WTC11 (cell line): ENCODE measurements around the gene PCNA.

Source experiments
- CREB1 ChIP-seq: sonication (generic); formaldehyde crosslinking; IDR thresholded peaks from 2 replicates; pipeline ENCODE4 v1.8.0; 2023; ENCODE audit warnings: mild to moderate bottlenecking, missing genetic modification reagents
- FOXJ3 ChIP-seq: sonication (generic); formaldehyde crosslinking; IDR thresholded peaks from 2 replicates; pipeline ENCODE4 v1.9.0; 2021; ENCODE audit warnings: missing genetic modification reagents, mild to moderate bottlenecking, borderline replicate concordance
- JUN ChIP-seq: sonication (generic); formaldehyde crosslinking; IDR thresholded peaks from 2 replicates; pipeline ENCODE4 v1.8.0; 2023; ENCODE audit warnings: mild to moderate bottlenecking, missing genetic modification reagents
- NFE2L1 ChIP-seq: sonication (generic); formaldehyde crosslinking; IDR thresholded peaks from 2 replicates; pipeline ENCODE4 v1.8.1; 2023; ENCODE audit warnings: missing genetic modification reagents
- NR2C2 ChIP-seq: sonication (generic); formaldehyde crosslinking; IDR thresholded peaks from 2 replicates; pipeline ENCODE4 v1.8.0; 2022; ENCODE audit warnings: mild to moderate bottlenecking, missing genetic modification reagents
- ZNF263 ChIP-seq: sonication (generic); formaldehyde crosslinking; IDR thresholded peaks from 2 replicates; pipeline ENCODE4 v1.8.1; 2022; ENCODE audit warnings: low read depth, mild to moderate bottlenecking, moderate library complexity, missing genetic modification reagents
- TF ChIP-seq, protein P1 (sequence below): sonication (generic); formaldehyde crosslinking; IDR thresholded peaks from 2 replicates; pipeline ENCODE4 v1.8.0; 2022; ENCODE audit warnings: mild to moderate bottlenecking, missing genetic modification reagents
- TF ChIP-seq, protein P2 (sequence below): sonication (generic); formaldehyde crosslinking; IDR thresholded peaks from 2 replicates; pipeline ENCODE4 v1.8.0; 2022; ENCODE audit warnings: missing genetic modification reagents
- TF ChIP-seq, protein P3 (sequence below): sonication (generic); formaldehyde crosslinking; IDR thresholded peaks from 2 replicates; pipeline ENCODE4 v1.8.1; 2023; ENCODE audit warnings: mild to moderate bottlenecking, missing genetic modification reagents, borderline replicate concordance
- TF ChIP-seq, protein P4 (sequence below): fragments of 200-600 bp; IDR thresholded peaks from 2 replicates; pipeline ENCODE4 v1.8.0; 2022; ENCODE audit warnings: antibody characterized with exemption

DNA sequence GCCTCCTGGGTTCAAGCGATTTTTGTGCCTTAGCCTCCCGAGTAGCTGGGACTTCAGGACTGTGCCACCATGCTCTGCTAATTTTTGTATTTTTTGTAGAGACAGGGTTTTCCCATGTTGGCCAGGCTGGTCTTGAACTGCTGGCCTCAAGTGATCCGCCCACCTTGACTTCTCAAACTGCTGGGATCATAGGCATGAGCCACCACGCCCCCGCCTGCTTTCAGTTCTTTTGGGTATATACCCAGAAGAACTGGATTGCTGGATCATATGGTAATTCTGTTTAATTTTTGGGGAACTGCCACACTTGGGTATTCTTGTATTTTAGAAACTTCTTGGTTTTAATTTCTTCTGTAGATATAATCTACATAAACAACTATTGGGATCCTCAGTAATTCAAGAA, 24.1 kb upstream of the PCNA start:
- no peak for TF ChIP-seq NFE2L1 (CRISPR knock-in tag)
- TF ChIP-seq, protein P1, sequence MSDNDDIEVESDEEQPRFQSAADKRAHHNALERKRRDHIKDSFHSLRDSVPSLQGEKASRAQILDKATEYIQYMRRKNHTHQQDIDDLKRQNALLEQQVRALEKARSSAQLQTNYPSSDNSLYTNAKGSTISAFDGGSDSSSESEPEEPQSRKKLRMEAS (CRISPR knock-in tag): no peak
- TF ChIP-seq JUN (CRISPR knock-in tag): no peak
- no peak for TF ChIP-seq NR2C2 (CRISPR knock-in tag)
- TF ChIP-seq, protein P2, sequence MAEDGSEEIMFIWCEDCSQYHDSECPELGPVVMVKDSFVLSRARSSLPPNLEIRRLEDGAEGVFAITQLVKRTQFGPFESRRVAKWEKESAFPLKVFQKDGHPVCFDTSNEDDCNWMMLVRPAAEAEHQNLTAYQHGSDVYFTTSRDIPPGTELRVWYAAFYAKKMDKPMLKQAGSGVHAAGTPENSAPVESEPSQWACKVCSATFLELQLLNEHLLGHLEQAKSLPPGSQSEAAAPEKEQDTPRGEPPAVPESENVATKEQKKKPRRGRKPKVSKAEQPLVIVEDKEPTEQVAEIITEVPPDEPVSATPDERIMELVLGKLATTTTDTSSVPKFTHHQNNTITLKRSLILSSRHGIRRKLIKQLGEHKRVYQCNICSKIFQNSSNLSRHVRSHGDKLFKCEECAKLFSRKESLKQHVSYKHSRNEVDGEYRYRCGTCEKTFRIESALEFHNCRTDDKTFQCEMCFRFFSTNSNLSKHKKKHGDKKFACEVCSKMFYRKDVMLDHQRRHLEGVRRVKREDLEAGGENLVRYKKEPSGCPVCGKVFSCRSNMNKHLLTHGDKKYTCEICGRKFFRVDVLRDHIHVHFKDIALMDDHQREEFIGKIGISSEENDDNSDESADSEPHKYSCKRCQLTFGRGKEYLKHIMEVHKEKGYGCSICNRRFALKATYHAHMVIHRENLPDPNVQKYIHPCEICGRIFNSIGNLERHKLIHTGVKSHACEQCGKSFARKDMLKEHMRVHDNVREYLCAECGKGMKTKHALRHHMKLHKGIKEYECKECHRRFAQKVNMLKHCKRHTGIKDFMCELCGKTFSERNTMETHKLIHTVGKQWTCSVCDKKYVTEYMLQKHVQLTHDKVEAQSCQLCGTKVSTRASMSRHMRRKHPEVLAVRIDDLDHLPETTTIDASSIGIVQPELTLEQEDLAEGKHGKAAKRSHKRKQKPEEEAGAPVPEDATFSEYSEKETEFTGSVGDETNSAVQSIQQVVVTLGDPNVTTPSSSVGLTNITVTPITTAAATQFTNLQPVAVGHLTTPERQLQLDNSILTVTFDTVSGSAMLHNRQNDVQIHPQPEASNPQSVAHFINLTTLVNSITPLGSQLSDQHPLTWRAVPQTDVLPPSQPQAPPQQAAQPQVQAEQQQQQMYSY (CRISPR knock-in tag): no peak
- TF ChIP-seq CREB1 (CRISPR knock-in tag): no peak
- TF ChIP-seq, protein P3, sequence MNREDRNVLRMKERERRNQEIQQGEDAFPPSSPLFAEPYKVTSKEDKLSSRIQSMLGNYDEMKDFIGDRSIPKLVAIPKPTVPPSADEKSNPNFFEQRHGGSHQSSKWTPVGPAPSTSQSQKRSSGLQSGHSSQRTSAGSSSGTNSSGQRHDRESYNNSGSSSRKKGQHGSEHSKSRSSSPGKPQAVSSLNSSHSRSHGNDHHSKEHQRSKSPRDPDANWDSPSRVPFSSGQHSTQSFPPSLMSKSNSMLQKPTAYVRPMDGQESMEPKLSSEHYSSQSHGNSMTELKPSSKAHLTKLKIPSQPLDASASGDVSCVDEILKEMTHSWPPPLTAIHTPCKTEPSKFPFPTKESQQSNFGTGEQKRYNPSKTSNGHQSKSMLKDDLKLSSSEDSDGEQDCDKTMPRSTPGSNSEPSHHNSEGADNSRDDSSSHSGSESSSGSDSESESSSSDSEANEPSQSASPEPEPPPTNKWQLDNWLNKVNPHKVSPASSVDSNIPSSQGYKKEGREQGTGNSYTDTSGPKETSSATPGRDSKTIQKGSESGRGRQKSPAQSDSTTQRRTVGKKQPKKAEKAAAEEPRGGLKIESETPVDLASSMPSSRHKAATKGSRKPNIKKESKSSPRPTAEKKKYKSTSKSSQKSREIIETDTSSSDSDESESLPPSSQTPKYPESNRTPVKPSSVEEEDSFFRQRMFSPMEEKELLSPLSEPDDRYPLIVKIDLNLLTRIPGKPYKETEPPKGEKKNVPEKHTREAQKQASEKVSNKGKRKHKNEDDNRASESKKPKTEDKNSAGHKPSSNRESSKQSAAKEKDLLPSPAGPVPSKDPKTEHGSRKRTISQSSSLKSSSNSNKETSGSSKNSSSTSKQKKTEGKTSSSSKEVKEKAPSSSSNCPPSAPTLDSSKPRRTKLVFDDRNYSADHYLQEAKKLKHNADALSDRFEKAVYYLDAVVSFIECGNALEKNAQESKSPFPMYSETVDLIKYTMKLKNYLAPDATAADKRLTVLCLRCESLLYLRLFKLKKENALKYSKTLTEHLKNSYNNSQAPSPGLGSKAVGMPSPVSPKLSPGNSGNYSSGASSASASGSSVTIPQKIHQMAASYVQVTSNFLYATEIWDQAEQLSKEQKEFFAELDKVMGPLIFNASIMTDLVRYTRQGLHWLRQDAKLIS (CRISPR knock-in tag): no peak
- TF ChIP-seq, protein P4, sequence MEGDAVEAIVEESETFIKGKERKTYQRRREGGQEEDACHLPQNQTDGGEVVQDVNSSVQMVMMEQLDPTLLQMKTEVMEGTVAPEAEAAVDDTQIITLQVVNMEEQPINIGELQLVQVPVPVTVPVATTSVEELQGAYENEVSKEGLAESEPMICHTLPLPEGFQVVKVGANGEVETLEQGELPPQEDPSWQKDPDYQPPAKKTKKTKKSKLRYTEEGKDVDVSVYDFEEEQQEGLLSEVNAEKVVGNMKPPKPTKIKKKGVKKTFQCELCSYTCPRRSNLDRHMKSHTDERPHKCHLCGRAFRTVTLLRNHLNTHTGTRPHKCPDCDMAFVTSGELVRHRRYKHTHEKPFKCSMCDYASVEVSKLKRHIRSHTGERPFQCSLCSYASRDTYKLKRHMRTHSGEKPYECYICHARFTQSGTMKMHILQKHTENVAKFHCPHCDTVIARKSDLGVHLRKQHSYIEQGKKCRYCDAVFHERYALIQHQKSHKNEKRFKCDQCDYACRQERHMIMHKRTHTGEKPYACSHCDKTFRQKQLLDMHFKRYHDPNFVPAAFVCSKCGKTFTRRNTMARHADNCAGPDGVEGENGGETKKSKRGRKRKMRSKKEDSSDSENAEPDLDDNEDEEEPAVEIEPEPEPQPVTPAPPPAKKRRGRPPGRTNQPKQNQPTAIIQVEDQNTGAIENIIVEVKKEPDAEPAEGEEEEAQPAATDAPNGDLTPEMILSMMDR: no peak
- no peak for TF ChIP-seq FOXJ3 (CRISPR knock-in tag)
- no peak for TF ChIP-seq ZNF263 (CRISPR knock-in tag)
